Glomerular visceral epithelial cell (primary cell): Measurements from ENCODE around the gene APOE.
A peak's percentile ranks its signal among the peaks of the same experiment; 100 is the strongest.

ENCODE experiments used
- DNase-seq: peaks from one replicate; pipeline ENCODE4 v3.0.0-alpha.2; 2016; ENCODE audit errors: extremely low spot score

The APOE gene

DNA sequence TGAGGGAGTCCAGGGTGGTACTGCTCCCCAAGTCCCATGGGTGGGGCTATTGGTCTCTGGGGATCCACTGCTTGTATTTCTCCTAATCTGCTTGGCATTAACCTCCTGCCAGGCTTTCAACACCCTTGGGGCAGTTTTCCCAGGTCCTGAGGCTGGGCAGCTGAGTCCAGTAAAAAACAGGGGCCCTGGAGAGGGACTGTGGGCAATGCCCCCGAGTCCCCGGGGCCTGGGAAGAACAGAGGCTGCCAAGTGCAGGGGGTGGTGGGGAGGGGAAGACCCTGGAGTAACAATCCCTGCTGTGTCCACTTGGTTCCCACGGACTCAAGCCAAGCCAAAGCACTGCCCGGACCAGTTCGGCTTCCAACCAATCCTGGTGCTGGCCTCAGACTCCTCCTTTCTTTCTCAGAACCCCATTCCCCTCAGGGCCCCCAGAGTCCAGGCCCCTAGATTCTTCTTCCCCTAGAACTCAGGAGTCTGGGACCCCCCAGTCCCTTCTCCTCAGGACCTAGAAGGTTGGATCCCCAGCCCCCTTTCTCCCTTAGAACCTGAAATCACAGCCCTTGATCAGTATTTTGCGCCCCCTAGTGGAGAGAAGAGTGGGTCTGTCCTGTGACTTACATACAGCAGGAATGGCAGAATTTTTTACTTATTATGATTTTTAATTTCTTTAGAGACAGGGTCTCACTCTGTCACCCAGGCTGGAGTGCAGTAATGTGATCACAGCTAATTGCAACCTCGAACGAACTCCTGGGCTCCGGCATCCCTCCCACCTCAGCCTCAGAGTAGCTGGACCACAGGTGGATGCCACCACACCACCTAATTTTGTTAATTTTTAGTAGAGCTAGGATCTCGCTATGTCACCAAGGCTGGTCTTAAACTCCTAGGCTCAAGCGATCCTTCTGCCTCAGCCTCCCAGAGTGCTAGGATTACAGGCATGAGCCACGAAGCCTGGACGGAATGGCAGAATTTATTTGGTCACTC lies 45.9 kb downstream of the APOE start:
- DNase-seq: peak; percentile 73

- no peak for DNase-seq
Observed at GRCh38 chr19:44954278-44954648, 48.7 kb downstream of the APOE start.

DNA sequence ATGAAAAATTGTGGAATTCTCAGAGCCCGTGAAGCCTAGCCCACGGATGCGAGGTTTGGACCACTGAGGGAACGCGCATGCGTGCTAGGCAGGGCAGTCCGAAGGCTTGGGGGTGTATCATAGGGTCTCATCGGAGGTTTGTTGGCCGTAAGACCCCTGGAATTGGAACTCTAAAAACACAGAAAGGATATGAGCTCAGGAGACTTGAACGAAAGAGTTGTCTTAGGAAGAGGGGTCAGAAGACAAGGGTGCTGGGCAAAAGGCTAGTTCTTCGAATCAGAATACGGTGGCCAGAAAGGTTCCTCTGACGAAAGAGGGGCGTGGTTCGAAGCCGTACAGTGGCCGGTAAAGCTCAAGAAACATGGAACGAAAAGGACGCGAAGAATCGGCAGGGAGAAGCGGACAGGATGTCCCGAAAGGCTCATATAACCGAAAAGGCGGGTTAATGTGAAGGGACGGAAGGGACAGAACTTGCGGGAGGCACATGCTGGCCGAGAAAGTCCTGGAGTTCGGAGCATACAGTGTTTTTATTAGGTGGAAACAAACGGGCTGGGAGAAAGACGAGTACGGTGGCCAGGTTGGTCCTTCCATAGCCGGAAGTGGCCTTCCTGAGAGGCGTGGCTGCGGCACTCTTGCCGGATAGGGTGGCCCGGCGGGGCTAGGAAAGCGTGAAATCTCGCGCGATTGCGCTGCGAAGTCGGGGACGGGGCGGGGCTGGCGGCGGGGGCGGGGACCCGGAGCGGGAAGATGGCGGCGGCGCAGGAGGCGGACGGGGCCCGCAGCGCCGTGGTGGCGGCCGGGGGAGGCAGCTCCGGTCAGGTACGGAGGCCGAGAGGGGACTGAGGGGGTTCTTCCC lies 49.3 kb downstream of the APOE start, which contains the start of gene CLPTM1:
TSS of gene CLPTM1 (plus strand) at position 732 of the 856 bp plus-strand sequence. CDS start at position 748, 16 bp downstream.
- DNase-seq: peak; percentile 95

DNA sequence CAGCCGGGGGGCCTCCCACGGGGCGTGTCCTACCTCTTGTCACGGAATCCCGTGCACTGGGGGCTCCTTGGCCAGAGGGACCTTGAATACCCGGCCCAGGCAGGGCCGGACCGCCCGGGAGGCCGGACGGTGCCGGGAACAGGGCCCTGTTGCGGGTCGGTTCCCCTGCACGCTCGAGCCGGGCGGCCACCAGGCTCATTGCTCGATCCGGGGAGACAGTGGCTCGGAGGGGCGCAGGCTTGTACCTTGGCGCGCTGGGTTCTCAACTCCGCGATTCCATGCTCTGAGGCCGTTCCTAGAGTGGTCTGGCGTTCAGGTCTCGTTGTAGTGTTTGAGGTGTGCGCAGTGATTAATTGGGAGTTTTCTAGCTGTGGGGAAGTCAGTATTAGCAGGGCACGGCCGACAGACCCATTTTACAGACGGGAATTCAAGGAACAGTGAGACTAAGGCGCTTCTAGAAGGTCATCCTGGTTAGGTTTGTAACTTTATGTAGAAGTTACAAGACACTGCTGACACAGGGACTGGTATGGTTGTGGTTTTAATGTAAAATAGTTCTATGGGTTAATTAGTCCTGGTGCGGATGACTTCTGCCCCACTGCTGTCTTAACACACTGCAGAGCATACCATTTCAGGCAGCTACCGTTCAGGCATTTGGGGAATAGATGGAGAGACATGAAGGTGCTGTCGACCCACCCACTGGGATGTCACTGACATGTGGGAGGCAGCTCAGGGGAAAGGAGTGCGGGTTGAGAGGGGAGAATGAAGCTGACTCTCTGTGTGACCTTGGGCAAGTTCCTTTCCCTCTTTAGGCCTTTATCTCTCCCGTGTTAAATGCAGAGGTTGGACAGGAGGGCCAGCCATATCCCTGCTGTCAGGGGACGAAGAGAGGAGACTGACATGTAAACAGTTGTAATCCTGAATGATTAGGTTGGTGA lies 50.2 kb downstream of the APOE start:
- no peak for DNase-seq

DNA sequence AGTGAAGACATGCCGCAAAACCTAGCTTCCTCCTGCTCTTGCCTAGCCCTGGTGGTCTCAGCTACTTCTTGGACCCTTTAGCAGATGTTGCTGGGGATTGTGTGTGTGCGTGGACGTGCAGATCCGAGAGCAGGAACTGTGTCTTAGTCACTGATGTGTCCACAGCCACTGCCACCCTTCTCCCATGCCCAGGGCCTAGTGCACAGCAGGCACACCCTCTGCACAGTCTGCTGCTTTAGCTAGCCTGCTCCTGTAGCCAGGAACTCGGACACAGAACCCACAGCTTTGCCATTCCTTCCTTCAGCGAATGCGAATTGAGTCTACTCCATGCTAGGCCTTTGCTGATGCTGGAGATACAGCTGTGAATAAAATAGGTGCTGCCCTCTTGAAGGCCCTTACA lies 51.9 kb downstream of the APOE start:
- peak; percentile 45 for DNase-seq

DNA sequence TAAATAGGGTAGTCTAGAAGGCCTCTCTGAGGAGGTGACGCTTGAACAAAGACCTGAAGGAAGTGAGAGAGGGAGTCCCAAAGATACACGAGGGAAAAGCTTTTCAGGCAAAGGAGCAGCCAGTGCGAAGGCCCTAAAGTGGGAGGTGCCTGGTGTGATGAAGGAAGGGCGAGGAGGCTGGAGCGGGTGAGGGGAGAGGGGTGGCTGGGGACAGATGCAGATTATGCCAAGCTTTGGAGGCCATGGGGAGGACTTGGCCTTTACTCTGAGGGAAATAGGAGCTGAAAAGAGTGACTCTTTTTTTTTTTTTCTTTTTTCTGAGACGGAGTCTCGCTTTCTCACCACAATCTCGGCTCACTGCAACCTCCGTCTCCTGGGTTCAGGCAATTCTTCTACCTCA lies 52.5 kb downstream of the APOE start:
- no peak for DNase-seq
